GM19452 (cell line): ENCODE data around the gene PCDH9.

Source experiments
- ATAC-seq: cut with Tn5 transposase; IDR thresholded peaks from one replicate; pipeline ENCODE4 v1.9.1; 2021; ENCODE audit not compliant: unreplicated experiment

PCDH9 gene, protein sequence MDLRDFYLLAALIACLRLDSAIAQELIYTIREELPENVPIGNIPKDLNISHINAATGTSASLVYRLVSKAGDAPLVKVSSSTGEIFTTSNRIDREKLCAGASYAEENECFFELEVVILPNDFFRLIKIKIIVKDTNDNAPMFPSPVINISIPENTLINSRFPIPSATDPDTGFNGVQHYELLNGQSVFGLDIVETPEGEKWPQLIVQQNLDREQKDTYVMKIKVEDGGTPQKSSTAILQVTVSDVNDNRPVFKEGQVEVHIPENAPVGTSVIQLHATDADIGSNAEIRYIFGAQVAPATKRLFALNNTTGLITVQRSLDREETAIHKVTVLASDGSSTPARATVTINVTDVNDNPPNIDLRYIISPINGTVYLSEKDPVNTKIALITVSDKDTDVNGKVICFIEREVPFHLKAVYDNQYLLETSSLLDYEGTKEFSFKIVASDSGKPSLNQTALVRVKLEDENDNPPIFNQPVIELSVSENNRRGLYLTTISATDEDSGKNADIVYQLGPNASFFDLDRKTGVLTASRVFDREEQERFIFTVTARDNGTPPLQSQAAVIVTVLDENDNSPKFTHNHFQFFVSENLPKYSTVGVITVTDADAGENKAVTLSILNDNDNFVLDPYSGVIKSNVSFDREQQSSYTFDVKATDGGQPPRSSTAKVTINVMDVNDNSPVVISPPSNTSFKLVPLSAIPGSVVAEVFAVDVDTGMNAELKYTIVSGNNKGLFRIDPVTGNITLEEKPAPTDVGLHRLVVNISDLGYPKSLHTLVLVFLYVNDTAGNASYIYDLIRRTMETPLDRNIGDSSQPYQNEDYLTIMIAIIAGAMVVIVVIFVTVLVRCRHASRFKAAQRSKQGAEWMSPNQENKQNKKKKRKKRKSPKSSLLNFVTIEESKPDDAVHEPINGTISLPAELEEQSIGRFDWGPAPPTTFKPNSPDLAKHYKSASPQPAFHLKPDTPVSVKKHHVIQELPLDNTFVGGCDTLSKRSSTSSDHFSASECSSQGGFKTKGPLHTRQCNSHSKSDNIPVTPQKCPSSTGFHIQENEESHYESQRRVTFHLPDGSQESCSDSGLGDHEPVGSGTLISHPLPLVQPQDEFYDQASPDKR (N-terminal part only)

DNA sequence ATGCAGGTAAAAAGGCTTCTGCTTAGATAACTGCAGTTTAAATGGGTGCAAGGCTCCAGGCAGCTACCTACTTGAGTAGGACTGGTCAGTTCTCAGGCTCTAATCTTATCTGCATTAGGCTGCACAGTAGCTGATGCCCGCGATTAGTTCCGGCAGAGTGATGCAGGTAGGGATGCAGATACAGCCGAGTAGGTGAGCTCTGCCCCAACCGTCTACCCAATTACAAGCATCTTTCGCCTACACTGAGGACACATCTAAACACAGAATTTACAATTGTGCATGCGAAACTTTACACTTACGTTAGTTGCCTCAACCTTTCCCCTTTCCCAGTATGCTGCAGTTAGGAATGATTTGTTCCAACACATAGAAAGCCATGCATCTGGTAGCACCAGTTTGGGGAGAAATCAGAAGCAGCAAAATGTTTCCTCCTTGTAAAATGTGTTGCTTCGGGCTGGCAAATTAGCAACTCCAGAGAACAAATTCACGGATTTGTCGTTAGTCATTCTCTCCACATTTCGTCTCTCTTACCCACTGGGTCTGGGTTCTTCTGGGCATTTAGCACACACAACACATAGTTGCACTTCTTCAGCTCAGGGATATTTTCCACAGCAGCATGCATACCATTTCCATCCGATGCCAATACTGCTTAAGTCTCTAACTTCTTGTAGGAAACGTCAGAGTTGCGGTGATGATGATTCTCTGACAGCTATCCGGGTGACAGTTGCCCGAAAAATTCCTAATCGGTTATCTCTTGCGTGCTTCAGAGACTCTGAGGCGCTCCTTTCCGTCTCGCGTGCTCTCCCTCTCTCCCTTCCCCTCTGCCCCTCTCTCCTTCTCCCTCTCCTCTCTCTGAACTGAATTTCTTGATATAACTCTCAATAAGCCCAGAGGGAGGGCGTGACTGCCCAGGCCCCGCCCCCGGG is at the start of gene PCDH9:
PCDH9 (minus strand) TSS at position 856 of the 923 bp plus-strand sequence. CDS start 1,896 bp downstream, outside the sequence.
- ATAC-seq: peak; percentile 6

DNA sequence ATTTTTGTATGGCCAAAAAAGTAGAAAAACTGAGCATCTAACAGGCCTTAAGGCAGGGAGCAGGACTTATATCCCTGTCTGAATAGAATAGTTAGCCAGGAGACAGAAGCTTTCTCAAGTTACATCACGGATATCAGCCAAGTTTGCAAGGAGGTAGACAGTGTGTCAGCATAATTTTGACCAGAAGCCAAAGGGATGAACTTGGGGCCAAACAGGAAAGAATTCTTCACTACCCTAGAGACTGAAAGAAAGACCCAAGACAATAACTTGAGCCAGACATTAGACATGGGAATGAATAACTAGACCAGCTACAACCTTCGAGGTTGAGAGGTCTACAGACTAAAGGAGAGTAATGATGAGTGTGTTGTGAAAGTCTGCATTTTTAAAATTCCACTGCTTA is 48.1 kb upstream of the PCDH9 start:
- ATAC-seq: no peak

DNA sequence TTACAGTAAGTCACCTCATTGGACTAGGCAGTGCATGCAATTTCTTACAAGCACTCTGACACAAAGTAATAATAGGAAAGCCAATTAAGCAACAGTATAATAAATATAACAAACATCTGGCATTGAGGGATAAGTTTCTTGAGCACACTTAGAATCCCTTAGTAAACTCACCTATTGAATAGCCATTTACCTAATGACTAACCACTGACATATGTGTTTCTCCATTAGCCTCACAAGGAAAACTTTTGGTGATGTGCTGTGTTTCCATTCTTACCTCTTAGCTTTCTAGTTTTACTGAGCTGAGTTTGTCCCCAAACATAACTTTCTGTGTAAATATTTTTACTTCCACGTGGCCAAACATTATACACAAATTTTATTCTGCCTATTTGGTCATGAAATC is 47.4 kb upstream of the PCDH9 start:
- ATAC-seq: no peak

DNA sequence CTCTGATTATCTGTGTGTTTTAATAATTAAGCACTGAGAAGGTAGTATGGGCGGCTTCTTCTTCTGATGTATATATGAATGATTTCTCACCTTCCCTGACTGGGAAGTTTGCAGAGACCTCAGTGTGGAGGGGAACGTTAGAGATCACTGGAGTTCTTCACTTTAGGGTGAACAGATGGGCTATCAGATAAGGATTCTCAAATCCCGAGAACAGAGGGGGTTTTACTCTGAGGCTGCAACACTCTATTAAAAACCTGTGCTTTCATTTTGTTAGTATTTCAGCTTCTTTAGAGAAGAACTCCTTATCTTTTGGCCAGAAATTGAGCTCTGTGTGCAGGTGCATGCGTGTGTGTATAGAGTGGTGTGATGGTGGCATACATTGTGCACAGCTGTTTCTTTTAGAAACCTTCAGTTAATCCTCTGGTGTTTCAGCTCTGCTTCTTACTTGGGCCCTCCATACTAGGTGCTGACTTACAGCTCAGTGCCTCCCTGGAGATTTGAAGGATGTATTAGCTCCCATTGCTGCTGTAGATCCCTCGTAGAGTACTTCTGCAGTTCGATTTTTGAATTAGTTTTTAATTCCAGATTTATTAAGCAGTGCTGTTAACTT is 45.3 kb upstream of the PCDH9 start:
- no peak for ATAC-seq

- ATAC-seq: no peak
These were observed 42.9 kb upstream of the PCDH9 start for GRCh38 chr13:67273001-67273400.

GRCh38 chr13:67267136-67267535 is 37.0 kb upstream of the PCDH9 start:
- no peak for ATAC-seq

GRCh38 chr13:67259208-67259607 is 29.1 kb upstream of the PCDH9 start:
- ATAC-seq: no peak

DNA sequence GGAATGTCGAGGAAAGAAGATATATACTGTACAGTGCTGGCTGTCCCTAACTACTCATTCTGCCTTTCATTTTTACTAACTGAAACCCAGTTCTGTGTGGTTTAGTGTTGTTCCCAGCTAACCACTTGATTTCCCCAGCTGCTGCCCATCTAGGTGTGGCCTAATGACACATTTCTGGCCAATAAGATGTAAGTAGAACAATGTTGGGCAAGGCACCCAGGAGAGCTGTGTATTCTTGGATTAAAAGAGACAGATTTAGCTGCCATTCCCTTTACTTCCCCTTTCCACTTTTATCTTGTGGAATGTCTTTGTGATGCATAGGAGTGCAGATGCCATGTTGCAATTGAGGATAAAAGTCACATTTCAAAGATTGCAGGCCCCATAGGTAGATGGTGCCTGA is 28.3 kb upstream of the PCDH9 start:
- peak; percentile 78 for ATAC-seq

- ATAC-seq: no peak
These were observed 8.7 kb upstream of the PCDH9 start for GRCh38 chr13:67238861-67239260.

- peak; percentile 78 for ATAC-seq
These were observed 8.2 kb upstream of the PCDH9 start for GRCh38 chr13:67238277-67238859.

DNA sequence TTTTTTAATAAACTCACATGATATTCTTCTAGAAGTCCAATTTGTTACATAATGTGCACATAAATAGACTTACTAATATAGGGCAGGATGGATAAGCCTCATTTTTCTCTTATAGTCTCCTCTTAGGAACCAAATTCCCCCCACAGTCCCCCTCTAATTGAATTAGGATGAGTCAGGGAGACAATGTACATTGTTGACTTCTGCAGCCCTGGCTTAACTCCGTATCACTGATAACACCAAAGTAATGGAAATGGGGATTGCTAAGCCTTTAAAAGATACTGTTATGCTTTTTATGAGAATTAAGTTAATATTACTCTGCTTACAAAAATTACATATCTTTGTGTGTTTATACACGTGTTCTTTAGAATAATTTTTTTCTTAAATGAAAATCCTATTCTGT is 5.1 kb upstream of the PCDH9 start:
- ATAC-seq: no peak

DNA sequence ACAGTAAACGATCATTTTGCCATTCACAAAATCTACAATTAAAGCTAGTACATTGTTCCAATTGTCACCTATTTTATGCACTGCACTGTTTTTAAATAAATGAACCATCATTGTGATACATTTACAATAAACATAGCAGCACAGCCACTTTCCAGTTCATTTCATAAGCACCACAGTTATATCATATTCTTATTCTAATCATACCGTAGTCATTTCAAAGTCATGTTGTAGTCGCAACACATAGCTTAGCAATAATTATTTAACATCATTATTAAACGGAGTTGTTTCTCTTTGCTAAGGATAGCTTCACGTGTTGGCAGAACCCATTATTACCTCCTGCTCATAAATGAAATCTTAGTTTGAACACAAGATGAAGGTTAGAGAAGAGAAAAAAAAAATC is 2.2 kb upstream of the PCDH9 start:
- ATAC-seq: no peak

DNA sequence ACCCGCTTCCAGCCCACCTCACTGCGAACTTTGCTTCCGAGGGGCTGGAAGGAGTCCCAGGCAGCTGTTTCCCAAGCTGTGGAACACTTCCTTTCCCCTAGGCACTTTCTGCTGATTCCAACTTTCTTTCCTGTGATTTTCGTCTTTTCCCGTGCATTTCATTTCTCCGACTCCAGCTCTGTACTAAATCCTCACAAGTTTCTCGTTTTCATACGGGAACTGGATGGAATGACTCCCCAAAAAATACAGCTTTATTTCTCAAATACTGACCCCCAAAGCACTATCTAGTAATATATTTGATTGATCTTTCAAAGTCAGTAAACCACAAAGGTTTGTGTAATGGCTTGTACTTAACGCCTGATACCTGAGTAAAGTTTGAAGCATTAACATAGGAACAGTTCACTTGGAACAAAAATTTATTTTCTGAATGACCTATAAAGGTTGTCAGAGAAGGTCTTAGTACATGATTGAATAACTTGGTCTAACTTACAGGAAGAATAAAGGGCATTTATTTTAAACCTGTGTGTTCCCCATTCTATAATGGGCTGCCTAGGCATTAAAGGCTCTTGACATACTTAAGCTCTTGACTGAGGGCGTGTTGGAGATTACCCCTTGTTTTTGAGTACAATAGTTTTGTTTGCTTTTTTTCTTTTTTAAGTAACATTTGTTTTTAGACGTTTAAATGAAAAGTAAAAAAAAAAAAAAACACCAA is 1.3 kb upstream of the PCDH9 start:
- ATAC-seq: no peak

- peak; percentile 99 for ATAC-seq
These were observed 510 bp upstream of the PCDH9 start for GRCh38 chr13:67230404-67231288.

- no peak for ATAC-seq
These were observed 1.2 kb downstream of the PCDH9 start for GRCh38 chr13:67228916-67229315.

- ATAC-seq: no peak
These were observed 2.1 kb downstream of the PCDH9 start for GRCh38 chr13:67228031-67228430.

DNA sequence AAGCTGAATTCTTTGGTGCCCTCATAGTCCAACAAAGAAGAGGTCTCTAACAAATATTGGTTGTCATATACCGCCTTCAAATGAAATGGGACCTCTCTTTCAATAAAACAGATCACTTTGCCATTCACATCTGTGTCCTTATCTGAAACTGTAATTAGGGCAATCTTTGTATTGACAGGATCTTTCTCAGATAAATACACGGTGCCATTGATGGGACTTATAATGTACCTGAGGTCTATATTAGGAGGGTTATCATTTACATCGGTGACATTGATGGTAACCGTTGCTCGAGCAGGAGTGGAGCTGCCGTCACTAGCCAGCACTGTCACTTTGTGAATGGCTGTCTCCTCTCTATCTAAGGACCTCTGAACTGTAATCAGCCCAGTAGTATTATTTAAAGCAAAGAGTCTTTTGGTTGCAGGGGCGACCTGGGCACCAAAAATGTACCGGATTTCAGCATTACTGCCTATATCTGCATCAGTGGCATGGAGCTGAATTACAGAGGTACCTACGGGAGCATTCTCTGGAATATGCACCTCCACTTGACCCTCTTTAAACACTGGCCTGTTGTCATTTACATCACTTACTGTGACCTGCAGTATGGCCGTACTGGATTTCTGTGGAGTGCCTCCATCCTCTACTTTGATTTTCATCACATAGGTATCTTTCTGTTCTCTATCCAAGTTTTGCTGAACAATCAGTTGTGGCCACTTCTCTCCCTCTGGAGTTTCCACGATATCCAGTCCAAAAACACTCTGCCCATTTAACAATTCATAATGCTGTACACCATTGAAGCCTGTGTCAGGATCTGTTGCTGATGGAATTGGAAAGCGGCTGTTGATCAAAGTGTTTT is 2.8 kb downstream of the PCDH9 start:
- no peak for ATAC-seq
